Measurements from ENCODE around the gene LGMN.
A peak's percentile ranks its signal among the peaks of the same experiment; 100 is the strongest.
"Not testable (repeated sequence)": the region's sequence is repeated elsewhere in the genome, so short reads cannot be mapped to it uniquely, and the experiment has no call there.

LGMN gene

DNA sequence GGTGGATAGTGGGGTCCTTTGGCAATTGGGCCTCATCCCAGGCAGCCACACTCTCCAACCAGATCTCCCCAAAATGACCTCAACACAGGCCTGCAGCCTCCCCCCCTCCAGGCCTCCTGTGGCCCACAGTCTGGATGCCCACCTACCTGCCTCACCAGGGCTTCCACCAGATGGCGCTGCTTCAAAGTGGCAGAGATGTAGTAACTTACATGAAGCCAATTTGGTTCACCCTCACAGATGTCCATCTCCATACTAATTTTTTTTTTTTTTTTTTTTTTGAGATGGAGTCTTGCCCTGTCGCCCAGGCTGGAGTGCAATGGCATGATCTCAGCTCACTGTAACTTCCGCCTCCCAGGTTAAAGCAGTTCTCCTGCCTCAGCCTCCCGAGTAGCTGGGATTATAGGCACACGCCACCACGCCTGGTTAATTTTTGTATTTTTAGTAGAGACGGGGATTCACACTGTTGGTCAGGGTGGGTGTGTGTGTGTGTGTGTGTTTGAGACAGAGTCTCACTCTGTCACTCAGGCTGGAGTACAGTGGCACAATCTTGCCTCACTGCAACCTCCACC, 33.6 kb downstream of the LGMN start:
- H2BK120ac ChIP-seq (ENCODE audit: insufficient read depth, low read length, poor library complexity); H3K9ac ChIP-seq (ENCODE audit: low read length); H2AK5ac ChIP-seq (ENCODE audit: low read length); H3K79me2 ChIP-seq (ENCODE audit: control insufficient read depth, insufficient read depth, low read length, poor library complexity); H3K23ac ChIP-seq (ENCODE audit: low read length); H3K27me3 ChIP-seq (ENCODE audit: insufficient read depth, low read length); H3K4ac ChIP-seq (ENCODE audit: low read depth, low read length); H4K8ac ChIP-seq (ENCODE audit: low read depth, low read length); H2BK5ac ChIP-seq (ENCODE audit: low read depth, low read length, poor library complexity); H3K18ac ChIP-seq (ENCODE audit: low read length); H2AFZ ChIP-seq (ENCODE audit: insufficient read depth, low read length, poor library complexity); H3K4me2 ChIP-seq (ENCODE audit: low read length); H4K91ac ChIP-seq (ENCODE audit: low read depth, low read length); H2BK12ac ChIP-seq (ENCODE audit: low read length); H3K79me1 ChIP-seq (ENCODE audit: low read length); H4K12ac ChIP-seq (ENCODE audit: low read depth, low read length); H3K9me3 ChIP-seq (ENCODE audit: insufficient read depth, low read depth, low read length); H3K14ac ChIP-seq (ENCODE audit: low read length); H3K27ac ChIP-seq (ENCODE audit: low read depth, low read length); H3K4me3 ChIP-seq (ENCODE audit: low read depth, low read length); H3K4me1 ChIP-seq (ENCODE audit: control insufficient read depth in 1 of 2, insufficient read depth in 2 of 2, low read length in 2 of 2): not testable (repeated sequence)
- peaks cover 34 to 47% of the 10 kb centered on the region in 2 experiments for H3K36me3 ChIP-seq (ENCODE audit: control insufficient read depth in 1 of 2, insufficient read depth in 2 of 2, low read length in 2 of 2)
- WGBS (ENCODE audit: extremely low coverage, insufficient coverage, insufficient read length) = no CpG with 5 or more reads among the region's 7 CpGs
- peak; percentile 79 to 85 for DNase-seq

DNA sequence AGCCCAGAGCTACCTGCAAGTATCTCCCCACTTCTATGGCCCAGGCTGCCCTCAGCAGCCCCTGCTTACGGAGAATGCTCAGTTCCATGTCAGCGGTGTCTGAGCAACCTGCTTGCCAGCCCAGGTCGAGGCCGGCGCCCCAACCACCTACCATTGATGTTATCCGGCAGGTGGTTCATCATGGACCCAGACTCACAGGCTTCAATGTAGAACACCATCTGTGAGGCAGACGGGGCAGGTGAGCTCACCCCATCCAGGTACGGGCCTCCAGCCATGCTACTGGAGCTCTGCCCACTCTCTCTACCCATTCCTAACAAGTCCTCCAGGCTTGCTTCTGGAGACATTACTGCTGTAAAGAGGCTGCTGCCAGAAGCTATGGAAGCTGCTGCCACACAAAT, 35.8 kb downstream of the LGMN start:
- Histone ChIP-seq H3K4me2 (ENCODE audit: low read length) (no peak overlapping the region), H4K12ac (ENCODE audit: low read depth, low read length) (no peak overlapping the region), H3K79me2 (ENCODE audit: control insufficient read depth, insufficient read depth, low read length, poor library complexity) (peaks cover 3% of the 10 kb centered on the region), H3K4me1 (ENCODE audit: control insufficient read depth in 1 of 2, insufficient read depth in 2 of 2, low read length in 2 of 2) (peaks cover 6 to 7% of the 10 kb centered on the region in 2 experiments), H3K9me3 (ENCODE audit: insufficient read depth, low read depth, low read length) (no peaks in the 10 kb centered on the region), H3K14ac (ENCODE audit: low read length) (no peak overlapping the region), H2AK5ac (ENCODE audit: low read length) (no peak overlapping the region), H3K36me3 (ENCODE audit: control insufficient read depth in 1 of 2, insufficient read depth in 2 of 2, low read length in 2 of 2) (peaks cover 40 to 53% of the 10 kb centered on the region in 2 experiments), H4K8ac (ENCODE audit: low read depth, low read length) (no peak overlapping the region), H3K27me3 (ENCODE audit: insufficient read depth, low read length) (no peaks in the 10 kb centered on the region), H4K91ac (ENCODE audit: low read depth, low read length) (no peak overlapping the region), H3K23ac (ENCODE audit: low read length) (no peak overlapping the region), H3K79me1 (ENCODE audit: low read length) (peaks cover 4% of the 10 kb centered on the region), H2BK120ac (ENCODE audit: insufficient read depth, low read length, poor library complexity) (no peak overlapping the region), H3K27ac (ENCODE audit: low read depth, low read length) (no peak overlapping the region), H3K4ac (ENCODE audit: low read depth, low read length) (no peak overlapping the region), H3K18ac (ENCODE audit: low read length) (no peak overlapping the region), H2BK5ac (ENCODE audit: low read depth, low read length, poor library complexity) (no peak overlapping the region), H3K9ac (ENCODE audit: low read length) (no peak overlapping the region), H3K4me3 (ENCODE audit: low read depth, low read length) (no peak overlapping the region), H2BK12ac (ENCODE audit: low read length) (no peak overlapping the region), H2AFZ (ENCODE audit: insufficient read depth, low read length, poor library complexity) (no peak overlapping the region)
- no CpG with 5 or more reads among the region's 8 CpGs for WGBS (ENCODE audit: extremely low coverage, insufficient coverage, insufficient read length)
- DNase-seq = no peak

- Histone ChIP-seq H3K79me1 (ENCODE audit: low read length) (peaks cover 4% of the 10 kb centered on the region), H4K12ac (ENCODE audit: low read depth, low read length) (no peak overlapping the region), H3K4me1 (ENCODE audit: control insufficient read depth in 1 of 2, insufficient read depth in 2 of 2, low read length in 2 of 2) (peaks cover 6 to 7% of the 10 kb centered on the region in 2 experiments), H2BK120ac (ENCODE audit: insufficient read depth, low read length, poor library complexity) (no peak overlapping the region), H3K4ac (ENCODE audit: low read depth, low read length) (no peak overlapping the region), H3K23ac (ENCODE audit: low read length) (no peak overlapping the region), H3K27me3 (ENCODE audit: insufficient read depth, low read length) (no peaks in the 10 kb centered on the region), H3K9me3 (ENCODE audit: insufficient read depth, low read depth, low read length) (no peaks in the 10 kb centered on the region), H3K27ac (ENCODE audit: low read depth, low read length) (no peak overlapping the region), H4K8ac (ENCODE audit: low read depth, low read length) (no peak overlapping the region), H2AK5ac (ENCODE audit: low read length) (no peak overlapping the region), H3K18ac (ENCODE audit: low read length) (no peak overlapping the region), H3K9ac (ENCODE audit: low read length) (no peak overlapping the region), H2BK5ac (ENCODE audit: low read depth, low read length, poor library complexity) (no peak overlapping the region), H4K91ac (ENCODE audit: low read depth, low read length) (no peak overlapping the region), H2BK12ac (ENCODE audit: low read length) (no peak overlapping the region), H2AFZ (ENCODE audit: insufficient read depth, low read length, poor library complexity) (no peak overlapping the region), H3K4me2 (ENCODE audit: low read length) (no peak overlapping the region), H3K79me2 (ENCODE audit: control insufficient read depth, insufficient read depth, low read length, poor library complexity) (peaks cover 3% of the 10 kb centered on the region), H3K36me3 (ENCODE audit: control insufficient read depth in 1 of 2, insufficient read depth in 2 of 2, low read length in 2 of 2) (peaks cover 42 to 54% of the 10 kb centered on the region in 2 experiments), H3K14ac (ENCODE audit: low read length) (no peak overlapping the region), H3K4me3 (ENCODE audit: low read depth, low read length) (no peak overlapping the region)
- no CpG with 5 or more reads among the region's 7 CpGs for WGBS (ENCODE audit: extremely low coverage, insufficient coverage, insufficient read length)
- no peak for DNase-seq
Observed at GRCh38 chr14:92711976-92712653, 36.3 kb downstream of the LGMN start.

DNA sequence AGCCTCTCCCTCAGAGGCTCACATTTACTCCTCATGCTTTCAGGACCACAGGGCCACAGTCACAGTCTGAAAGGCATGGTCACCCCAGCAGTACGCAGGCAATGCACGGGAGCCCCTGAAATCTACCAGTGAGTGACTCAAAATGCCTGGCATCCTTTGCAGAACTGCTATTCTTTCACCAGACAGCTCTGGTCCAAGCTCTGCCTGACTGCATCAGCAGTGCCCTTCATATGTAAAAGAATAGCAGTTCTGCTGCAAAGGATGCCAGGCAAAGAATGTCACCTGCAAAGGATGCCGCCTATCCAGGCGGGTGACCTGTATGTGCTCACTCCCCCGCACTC, 38.5 kb downstream of the LGMN start:
- no CpG with 5 or more reads among the region's 5 CpGs for WGBS (ENCODE audit: extremely low coverage, insufficient coverage, insufficient read length)

More for the DNA sequence above, 38.5 kb downstream of the LGMN start:
- Histone ChIP-seq H3K4ac (ENCODE audit: low read depth, low read length) (no peak overlapping the region), H2BK5ac (ENCODE audit: low read depth, low read length, poor library complexity) (no peak overlapping the region), H3K4me3 (ENCODE audit: low read depth, low read length) (no peak overlapping the region), H3K27me3 (ENCODE audit: insufficient read depth, low read length) (no peaks in the 10 kb centered on the region), H3K18ac (ENCODE audit: low read length) (no peak overlapping the region), H3K14ac (ENCODE audit: low read length) (no peak overlapping the region), H3K23ac (ENCODE audit: low read length) (no peak overlapping the region), H4K91ac (ENCODE audit: low read depth, low read length) (peak overlapping the region; percentile 89), H2AFZ (ENCODE audit: insufficient read depth, low read length, poor library complexity) (no peak overlapping the region), H3K4me2 (ENCODE audit: low read length) (no peak overlapping the region), H3K4me1 (ENCODE audit: control insufficient read depth in 1 of 2, insufficient read depth in 2 of 2, low read length in 2 of 2) (peaks cover 6 to 7% of the 10 kb centered on the region in 2 experiments), H3K36me3 (ENCODE audit: control insufficient read depth in 1 of 2, insufficient read depth in 2 of 2, low read length in 2 of 2) (peaks cover 51 to 63% of the 10 kb centered on the region in 2 experiments), H3K9ac (ENCODE audit: low read length) (no peak overlapping the region), H3K79me1 (ENCODE audit: low read length) (peaks cover 4% of the 10 kb centered on the region), H3K79me2 (ENCODE audit: control insufficient read depth, insufficient read depth, low read length, poor library complexity) (peaks cover 3% of the 10 kb centered on the region), H3K9me3 (ENCODE audit: insufficient read depth, low read depth, low read length) (no peaks in the 10 kb centered on the region), H3K27ac (ENCODE audit: low read depth, low read length) (no peak overlapping the region), H2BK12ac (ENCODE audit: low read length) (no peak overlapping the region), H2AK5ac (ENCODE audit: low read length) (no peak overlapping the region), H2BK120ac (ENCODE audit: insufficient read depth, low read length, poor library complexity) (no peak overlapping the region), H4K8ac (ENCODE audit: low read depth, low read length) (no peak overlapping the region), H4K12ac (ENCODE audit: low read depth, low read length) (no peak overlapping the region)
- DNase-seq = no peak
